22Rv1 (cell line): Measurements from ENCODE around the gene PIAS2.

Experiments used
- ZFX ChIP-seq: fragments of 450-650 bp; IDR thresholded peaks from 2 replicates; pipeline ENCODE4 v1.6.1; 2017; ENCODE audit warnings: antibody characterized with exemption, borderline replicate concordance
- TF ChIP-seq, protein P1 (sequence below): fragments of 450-650 bp; IDR thresholded peaks from 2 replicates; pipeline ENCODE4 v1.5.1; 2017; ENCODE audit warnings: mild to moderate bottlenecking

DNA sequence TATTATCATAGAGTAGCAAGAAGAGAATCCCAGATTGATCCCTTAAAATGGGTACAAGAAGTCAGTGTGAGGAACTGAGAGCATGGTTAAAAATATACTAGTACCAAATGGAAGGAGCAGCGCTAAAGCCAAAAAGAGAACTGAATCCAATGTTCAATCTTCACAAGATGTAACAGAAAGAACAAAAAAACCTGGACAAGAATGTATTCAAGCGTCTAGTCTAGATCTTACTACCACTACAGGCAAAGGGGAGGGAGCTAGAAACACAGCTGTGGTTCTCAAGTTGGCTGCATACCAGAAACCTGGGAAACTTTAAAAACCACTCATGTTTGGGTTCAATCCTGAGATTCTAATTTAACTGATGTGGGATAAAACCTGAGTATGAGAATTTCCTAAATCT is 57.5 kb downstream of the PIAS2 start:
- TF ChIP-seq, protein P1, sequence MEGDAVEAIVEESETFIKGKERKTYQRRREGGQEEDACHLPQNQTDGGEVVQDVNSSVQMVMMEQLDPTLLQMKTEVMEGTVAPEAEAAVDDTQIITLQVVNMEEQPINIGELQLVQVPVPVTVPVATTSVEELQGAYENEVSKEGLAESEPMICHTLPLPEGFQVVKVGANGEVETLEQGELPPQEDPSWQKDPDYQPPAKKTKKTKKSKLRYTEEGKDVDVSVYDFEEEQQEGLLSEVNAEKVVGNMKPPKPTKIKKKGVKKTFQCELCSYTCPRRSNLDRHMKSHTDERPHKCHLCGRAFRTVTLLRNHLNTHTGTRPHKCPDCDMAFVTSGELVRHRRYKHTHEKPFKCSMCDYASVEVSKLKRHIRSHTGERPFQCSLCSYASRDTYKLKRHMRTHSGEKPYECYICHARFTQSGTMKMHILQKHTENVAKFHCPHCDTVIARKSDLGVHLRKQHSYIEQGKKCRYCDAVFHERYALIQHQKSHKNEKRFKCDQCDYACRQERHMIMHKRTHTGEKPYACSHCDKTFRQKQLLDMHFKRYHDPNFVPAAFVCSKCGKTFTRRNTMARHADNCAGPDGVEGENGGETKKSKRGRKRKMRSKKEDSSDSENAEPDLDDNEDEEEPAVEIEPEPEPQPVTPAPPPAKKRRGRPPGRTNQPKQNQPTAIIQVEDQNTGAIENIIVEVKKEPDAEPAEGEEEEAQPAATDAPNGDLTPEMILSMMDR = no peak
- no peak for TF ChIP-seq ZFX
